Measurements from ENCODE around the gene FOXN3. TPM values are rescaled to one million over a fixed set of nuclear protein-coding genes. Genes with fewer than 3 reads are reported as not detected.
A peak's percentile ranks its signal among the peaks of the same experiment; 100 is the strongest.

The FOXN3 gene
- polyA plus RNA-seq, 1 of the 3 experiments (the other 2 are of a cell fraction), result 9.8 TPM

DNA sequence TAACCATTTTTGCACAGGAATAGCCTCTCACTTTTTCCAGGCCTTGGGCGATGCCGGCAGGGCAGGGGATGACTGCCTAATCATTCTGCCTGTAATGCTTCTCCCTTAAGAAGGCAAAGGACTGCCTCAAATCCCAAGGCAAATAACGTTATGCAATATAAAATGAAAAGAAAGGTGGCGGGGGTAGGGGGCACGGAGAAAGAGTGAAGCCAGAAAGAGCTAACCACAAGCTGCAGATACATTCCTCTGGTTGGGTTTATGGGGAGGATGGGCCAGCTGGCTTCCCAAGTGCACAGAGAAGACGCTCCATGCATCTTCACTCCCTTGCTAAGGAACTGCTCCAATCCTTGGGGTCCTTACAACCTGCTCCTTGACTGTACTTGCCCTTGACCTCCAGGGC lies 229.5 kb downstream of the FOXN3 start:
- Histone ChIP-seq H3K4me2 (no peak overlapping the region), H3K9me3 (no peaks in the 10 kb centered on the region), H2AFZ (ENCODE audit: low read depth) (no peak overlapping the region), H3K4me3 (ENCODE audit: low read depth in 2 of 2, low read length in 1 of 2) (no peak overlapping the region), H3F3A (replicated peaks; ENCODE audit: insufficient read depth) (no peaks in the 10 kb centered on the region), H3K9me2 (no peaks in the 10 kb centered on the region), H3K9ac (no peak overlapping the region), H3K79me2 (ENCODE audit: insufficient read depth) (no peaks in the 10 kb centered on the region), H3K4me1 (ENCODE audit: control insufficient read depth in 1 of 2, insufficient read depth in 2 of 2, low read depth in 1 of 2, low read length in 1 of 2) (peaks cover 0 to 29% of the 10 kb centered on the region in 2 experiments; a peak in 2 of 4 replicates), H3K36me3 (replicated peaks in 1 of 2; ENCODE audit: control insufficient read depth in 1 of 2, insufficient read depth in 2 of 2, low read length in 1 of 2) (peaks cover 0 to 11% of the 10 kb centered on the region in 2 experiments), H4K20me1 (ENCODE audit: insufficient read depth) (no peaks in the 10 kb centered on the region), H3K27ac (ENCODE audit: low read depth in 2 of 2, low read length in 1 of 2) (no peak overlapping the region; a peak in 1 of 4 replicates), H3K27me3 (ENCODE audit: insufficient read depth) (no peaks in the 10 kb centered on the region)
- WGBS (ENCODE audit: low lambda C conversion rate), result 87% methylated on average over 6 of the region's 6 CpGs
- DNase-seq, result no peak
- POLR2A ChIA-PET, result no interaction called here
- CTCF ChIA-PET, result interaction anchor here (1.0 to 2.9 kb wide), 3 partner anchors 10 to 147 kb away, joined by 3 to 16 read pairs (median 4); no protein-coding TSS in a partner anchor
- no peak for TF ChIP-seq SMC3 (IDR thresholded peaks at IDR 0.05; ENCODE audit: low read depth, low read length)
- TF ChIP-seq MEF2A (IDR thresholded peaks at IDR 0.05; ENCODE audit: borderline replicate concordance, low read depth), result no peak
- TF ChIP-seq FOSL2 (IDR thresholded peaks at IDR 0.05; ENCODE audit: borderline replicate concordance, low read depth), result no peak
- no peak for TF ChIP-seq MXI1 (IDR thresholded peaks at IDR 0.05; ENCODE audit: low read depth, low read length)
- no peak for TF ChIP-seq CHD2 (IDR thresholded peaks at IDR 0.05; ENCODE audit: low read length, partially characterized antibody)
- TF ChIP-seq RFX5 (IDR thresholded peaks at IDR 0.05; ENCODE audit: low read length), result no peak
- TF ChIP-seq, protein P1, sequence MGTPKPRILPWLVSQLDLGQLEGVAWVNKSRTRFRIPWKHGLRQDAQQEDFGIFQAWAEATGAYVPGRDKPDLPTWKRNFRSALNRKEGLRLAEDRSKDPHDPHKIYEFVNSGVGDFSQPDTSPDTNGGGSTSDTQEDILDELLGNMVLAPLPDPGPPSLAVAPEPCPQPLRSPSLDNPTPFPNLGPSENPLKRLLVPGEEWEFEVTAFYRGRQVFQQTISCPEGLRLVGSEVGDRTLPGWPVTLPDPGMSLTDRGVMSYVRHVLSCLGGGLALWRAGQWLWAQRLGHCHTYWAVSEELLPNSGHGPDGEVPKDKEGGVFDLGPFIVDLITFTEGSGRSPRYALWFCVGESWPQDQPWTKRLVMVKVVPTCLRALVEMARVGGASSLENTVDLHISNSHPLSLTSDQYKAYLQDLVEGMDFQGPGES (IDR thresholded peaks at IDR 0.05; ENCODE audit: low read depth, low read length), result no peak
- TF ChIP-seq TAF1 (IDR thresholded peaks at IDR 0.05; ENCODE audit: borderline replicate concordance, low read depth, low read length), result no peak
- no peak for TF ChIP-seq NRF1 (IDR thresholded peaks at IDR 0.05; ENCODE audit: low read depth, low read length)
- no peak for TF ChIP-seq YY1 (IDR thresholded peaks at IDR 0.05; ENCODE audit: low read depth)
- TF ChIP-seq GATA2 (CRISPR knock-in tag; IDR thresholded peaks at IDR 0.05), result no peak
- TF ChIP-seq, protein P2, sequence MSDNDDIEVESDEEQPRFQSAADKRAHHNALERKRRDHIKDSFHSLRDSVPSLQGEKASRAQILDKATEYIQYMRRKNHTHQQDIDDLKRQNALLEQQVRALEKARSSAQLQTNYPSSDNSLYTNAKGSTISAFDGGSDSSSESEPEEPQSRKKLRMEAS (IDR thresholded peaks at IDR 0.05; ENCODE audit: low read depth), result no peak
- no peak for TF ChIP-seq JUND (IDR thresholded peaks at IDR 0.05)
- TF ChIP-seq FOXJ3 (CRISPR knock-in tag; IDR thresholded peaks at IDR 0.05), result no peak

DNA sequence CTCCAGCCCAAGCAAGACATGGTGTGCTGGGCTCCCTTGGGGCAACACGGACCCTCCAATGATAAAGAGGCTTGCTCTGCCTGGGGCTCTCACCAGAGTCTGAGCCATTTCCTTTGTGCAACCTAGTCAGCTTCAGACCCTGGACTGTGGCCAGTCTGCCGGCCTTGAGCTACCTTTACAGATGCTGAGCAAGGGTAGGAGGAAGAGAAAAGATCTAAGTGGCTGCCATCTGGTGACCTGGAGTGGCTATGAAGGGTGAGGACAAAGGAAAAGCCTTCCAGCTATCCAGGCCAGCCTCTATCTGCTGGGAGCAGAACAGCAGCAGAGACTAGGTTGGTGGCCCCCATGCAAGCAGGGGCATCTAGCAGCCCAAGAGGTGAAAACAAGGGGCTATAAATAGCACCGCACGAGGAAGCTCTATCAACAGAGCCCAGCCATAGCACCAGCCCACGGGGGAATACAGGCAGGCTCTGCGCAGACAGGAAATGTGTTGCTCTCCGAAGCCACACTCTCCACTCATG lies 230.1 kb downstream of the FOXN3 start:
- 63% methylated on average over 1 of the region's 7 CpGs for WGBS (ENCODE audit: low lambda C conversion rate)
- no peak for DNase-seq
- no peaks in the 10 kb centered on the region for H3K79me2 ChIP-seq (ENCODE audit: insufficient read depth)
- H4K20me1 ChIP-seq (ENCODE audit: insufficient read depth), result no peaks in the 10 kb centered on the region
- no peak overlapping the region for H3K9ac ChIP-seq
- ChIA-PET CTCF (interaction anchor here (1.1 to 2.9 kb wide), 3 partner anchors 10 to 145 kb away, joined by 4 to 16 read pairs (median 5); no protein-coding TSS in a partner anchor), POLR2A (no interaction called here)
- peak overlapping the region in 1 of 2 experiments; percentile 70; a peak in 2 of 4 replicates for H3K27ac ChIP-seq (ENCODE audit: low read depth in 2 of 2, low read length in 1 of 2)
- H3K36me3 ChIP-seq (replicated peaks in 1 of 2; ENCODE audit: control insufficient read depth in 1 of 2, insufficient read depth in 2 of 2, low read length in 1 of 2), result peaks cover 0 to 11% of the 10 kb centered on the region in 2 experiments
- H3K4me3 ChIP-seq (ENCODE audit: low read depth in 2 of 2, low read length in 1 of 2), result no peak overlapping the region
- no peak overlapping the region for H3K4me2 ChIP-seq
- no peak overlapping the region for H2AFZ ChIP-seq (ENCODE audit: low read depth)
- H3K4me1 ChIP-seq (ENCODE audit: control insufficient read depth in 1 of 2, insufficient read depth in 2 of 2, low read depth in 1 of 2, low read length in 1 of 2), result peaks cover 0 to 32% of the 10 kb centered on the region in 2 experiments; a peak in 2 of 4 replicates
- H3F3A ChIP-seq (replicated peaks; ENCODE audit: insufficient read depth), result no peaks in the 10 kb centered on the region
- TF ChIP-seq MXI1 (IDR thresholded peaks at IDR 0.05; ENCODE audit: low read depth, low read length) (no peak), GATA2 (CRISPR knock-in tag; IDR thresholded peaks at IDR 0.05) (no peak)
- TF ChIP-seq, protein P2 (IDR thresholded peaks at IDR 0.05; ENCODE audit: low read depth), result no peak
- H3K9me2 ChIP-seq, result no peaks in the 10 kb centered on the region
- H3K27me3 ChIP-seq (ENCODE audit: insufficient read depth), result no peaks in the 10 kb centered on the region
- no peaks in the 10 kb centered on the region for H3K9me3 ChIP-seq

All from SK-N-SH (cell line).